A673 (cell line): ENCODE data around the gene ZNF771. TPM values are rescaled to one million over a fixed set of nuclear protein-coding genes. Genes with fewer than 3 reads are reported as not detected.

Experiments used
- BruUV-seq: library from RNA; stranded (reverse); fragments of 400-500 nt; replicated peaks from 2 replicates; lab custom pipeline; 2021; lab: Mats Ljungman, UMichigan
- CTCF ChIA-PET: fragments of 300-600 bp; sonication (Branson Sonifier 250); formaldehyde crosslinking; loops from one replicate; lab custom pipeline; 2022; ENCODE audit warnings: antibody characterized with exemption; lab: Charles Lee
- POLR2A ChIA-PET: fragments of 300-600 bp; sonication (Branson Sonifier 250); formaldehyde crosslinking; loops from one replicate; lab custom pipeline; 2022; ENCODE audit warnings: antibody characterized with exemption; ENCODE audit not compliant: low non-redundant PET; lab: Charles Lee
- DNase-seq: peaks from one replicate; pipeline ENCODE4 v3.0.0-alpha.2; 2015; ENCODE audit warnings: low spot score
- H3K27ac ChIP-seq: fragments of 200-600 bp; sonication (generic); 2 replicates; pipeline ENCODE4 v1.5.1; 2016; ENCODE audit warnings: mixed run types, low read depth, mild to moderate bottlenecking, mixed read lengths, antibody characterized with exemption, low read length; ENCODE audit not compliant: poor library complexity, severe bottlenecking
- H3K27me3 ChIP-seq: fragments of 200-600 bp; sonication (generic); replicated peaks from 2 replicates; pipeline ENCODE4 v1.6.1; 2017; ENCODE audit warnings: mixed run types, low read depth, mild to moderate bottlenecking, mixed read lengths, antibody characterized with exemption, low read length; ENCODE audit not compliant: insufficient read depth, poor library complexity
- H3K36me3 ChIP-seq: fragments of 200-600 bp; sonication (generic); 2 replicates; pipeline ENCODE4 v1.6.1; 2016; ENCODE audit warnings: mixed run types, mild to moderate bottlenecking, mixed read lengths, antibody characterized with exemption, low read length; ENCODE audit not compliant: insufficient read depth, poor library complexity, severe bottlenecking
- H3K4me1 ChIP-seq: fragments of 200-600 bp; sonication (generic); 2 replicates; pipeline ENCODE4 v1.6.1; 2017; ENCODE audit warnings: mixed run types, mild to moderate bottlenecking, mixed read lengths, antibody characterized with exemption, low read length; ENCODE audit not compliant: insufficient read depth, poor library complexity, severe bottlenecking
- H3K4me3 ChIP-seq: fragments of 200-600 bp; sonication (generic); 2 replicates; pipeline ENCODE4 v1.5.1; 2016; ENCODE audit warnings: low read depth, mixed run types, mild to moderate bottlenecking, mixed read lengths, low read length; ENCODE audit not compliant: poor library complexity, severe bottlenecking
- H3K9me3 ChIP-seq: fragments of 200-600 bp; sonication (generic); 2 replicates; pipeline ENCODE4 v1.6.1; 2016; ENCODE audit warnings: mixed run types, low read depth, mild to moderate bottlenecking, mixed read lengths, antibody characterized with exemption, low read length; ENCODE audit not compliant: poor library complexity, severe bottlenecking
- EZH2 ChIP-seq: fragments of 200-600 bp; sonication (generic); IDR thresholded peaks from 2 replicates; pipeline ENCODE4 v1.6.1; 2017; ENCODE audit warnings: borderline replicate concordance, low read depth, mild to moderate bottlenecking, mixed read lengths, antibody characterized with exemption, low read length; ENCODE audit not compliant: poor library complexity, severe bottlenecking
- intact Hi-C: fragments of 100-400 bp; cut with micrococcal nuclease; formaldehyde crosslinking; loops from one replicate; pipeline ENCODE4 v1.10.0; 2022; ENCODE audit not compliant: unreplicated experiment
- total RNA-seq: library from RNA; stranded (reverse); gene quantifications from 2 replicates; pipeline ENCODE4 v1.2.3, GENCODE V29; 2021
- TF ChIP-seq, protein P1 (sequence below): fragments of 300-800, 200-600 bp; sonication (generic); conservative IDR thresholded peaks from 2 replicates; pipeline ENCODE4 v1.5.1; 2017; ENCODE audit warnings: low read depth, mild to moderate bottlenecking, antibody characterized with exemption, low read length, moderate library complexity, mixed read lengths

The ZNF771 gene
- total RNA-seq, 1 experiment from 2014 or later = 22.2 TPM

DNA sequence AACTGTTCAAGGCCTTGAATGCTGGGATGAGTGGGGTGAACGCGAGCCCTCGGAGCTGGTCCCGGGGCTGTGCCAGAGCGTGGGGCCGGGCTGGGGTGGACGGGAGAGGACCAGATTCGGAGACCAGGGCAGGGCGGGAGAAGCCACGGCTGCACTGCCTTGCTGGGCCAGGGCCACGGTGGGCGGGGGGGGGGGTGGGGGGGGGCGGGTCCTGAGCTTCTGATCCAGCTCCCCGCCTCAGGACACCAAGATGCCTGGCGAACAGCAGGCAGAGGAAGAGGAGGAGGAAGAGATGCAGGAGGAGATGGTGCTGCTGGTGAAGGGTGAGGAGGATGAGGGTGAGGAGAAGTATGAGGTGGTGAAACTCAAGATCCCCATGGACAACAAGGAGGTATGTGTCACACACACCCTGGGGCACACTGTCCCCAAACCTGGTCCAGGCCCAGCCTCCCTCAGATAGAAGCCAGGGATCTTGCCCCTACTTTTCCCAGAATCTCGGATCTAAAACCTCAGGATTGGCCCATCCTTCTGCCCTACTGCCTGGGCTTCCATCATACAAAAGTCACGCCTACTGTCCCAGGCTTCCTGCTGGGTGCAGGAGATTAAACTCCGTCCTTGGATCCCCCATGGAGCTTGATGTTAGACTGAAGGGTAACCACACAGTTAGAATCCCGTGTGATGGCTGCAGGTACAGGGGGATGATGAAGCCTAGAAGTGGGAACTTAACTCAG lies 563 bp downstream of the ZNF771 start:
- BruUV-seq = no TSS peak
- H3K36me3 ChIP-seq = peaks cover 15% of the 10 kb centered on the region
- H3K4me1 ChIP-seq = peaks cover 16% of the 10 kb centered on the region
- DNase-seq = peak; percentile 85
- peak overlapping the region; percentile 96 for H3K4me3 ChIP-seq
- no peaks in the 10 kb centered on the region for H3K9me3 ChIP-seq
- TF ChIP-seq, protein P1, sequence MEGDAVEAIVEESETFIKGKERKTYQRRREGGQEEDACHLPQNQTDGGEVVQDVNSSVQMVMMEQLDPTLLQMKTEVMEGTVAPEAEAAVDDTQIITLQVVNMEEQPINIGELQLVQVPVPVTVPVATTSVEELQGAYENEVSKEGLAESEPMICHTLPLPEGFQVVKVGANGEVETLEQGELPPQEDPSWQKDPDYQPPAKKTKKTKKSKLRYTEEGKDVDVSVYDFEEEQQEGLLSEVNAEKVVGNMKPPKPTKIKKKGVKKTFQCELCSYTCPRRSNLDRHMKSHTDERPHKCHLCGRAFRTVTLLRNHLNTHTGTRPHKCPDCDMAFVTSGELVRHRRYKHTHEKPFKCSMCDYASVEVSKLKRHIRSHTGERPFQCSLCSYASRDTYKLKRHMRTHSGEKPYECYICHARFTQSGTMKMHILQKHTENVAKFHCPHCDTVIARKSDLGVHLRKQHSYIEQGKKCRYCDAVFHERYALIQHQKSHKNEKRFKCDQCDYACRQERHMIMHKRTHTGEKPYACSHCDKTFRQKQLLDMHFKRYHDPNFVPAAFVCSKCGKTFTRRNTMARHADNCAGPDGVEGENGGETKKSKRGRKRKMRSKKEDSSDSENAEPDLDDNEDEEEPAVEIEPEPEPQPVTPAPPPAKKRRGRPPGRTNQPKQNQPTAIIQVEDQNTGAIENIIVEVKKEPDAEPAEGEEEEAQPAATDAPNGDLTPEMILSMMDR = no peak
- no peak for TF ChIP-seq EZH2
- H3K27ac ChIP-seq = peak overlapping the region; percentile 93
- ChIA-PET POLR2A (interaction anchor here (0.9 kb wide), 1 partner anchor 10 kb away, joined by 3 read pairs; no protein-coding TSS in a partner anchor), CTCF (interaction anchor here (0.5 to 1.1 kb wide), 3 partner anchors 9 to 22 kb away, joined by 3 to 12 read pairs (median 7); partner anchors contain the start of gene DCTPP1)
- no peaks in the 10 kb centered on the region for H3K27me3 ChIP-seq
- intact Hi-C loops = loop anchor here (5.0 kb wide), 2 partner anchors 36 to 286 kb away; partner anchors contain the start of genes MAPK3, MYL11 and TBC1D10B

- BruUV-seq = no TSS peak
Observed at GRCh38 chr16:30409125-30410060, 2.0 kb downstream of the ZNF771 start.

More at GRCh38 chr16:30409125-30410060, 2.0 kb downstream of the ZNF771 start:
- H3K4me1 ChIP-seq = peaks cover 16% of the 10 kb centered on the region
- no peak overlapping the region for H3K4me3 ChIP-seq
- no peak overlapping the region for H3K27ac ChIP-seq
- TF ChIP-seq, protein P1 = peak; percentile 95
- TF ChIP-seq EZH2 = no peak
- POLR2A ChIA-PET = interaction anchor here (0.9 kb wide), 1 partner anchor 8 kb away, joined by 3 read pairs; no protein-coding TSS in a partner anchor
- CTCF ChIA-PET = interaction anchor here (0.5 to 1.2 kb wide), 14 partner anchors 9 to 317 kb away, joined by 3 to 18 read pairs (median 4); partner anchors contain the start of genes DCTPP1, TBX6 and ZNF48
- peaks cover 29% of the 10 kb centered on the region for H3K36me3 ChIP-seq
- no peaks in the 10 kb centered on the region for H3K27me3 ChIP-seq
- H3K9me3 ChIP-seq = no peaks in the 10 kb centered on the region
- DNase-seq = peak; percentile 94
- intact Hi-C loops = loop anchor here (5.0 kb wide), 2 partner anchors 37 to 287 kb away; partner anchors contain the start of genes MAPK3, MYL11 and TBC1D10B
